OCI-LY7 (cell line): ENCODE data around the gene BACH2.

Source experiments
- CTCF ChIP-seq: fragments of 200-600 bp; sonication (generic); conservative IDR thresholded peaks from 2 replicates; pipeline ENCODE4 v1.5.1; 2014; ENCODE audit warnings: mild to moderate bottlenecking, antibody characterized with exemption, low read length, moderate library complexity, mixed read lengths
- EZH2phosphoT487 ChIP-seq: fragments of 200-600 bp; sonication (generic); IDR thresholded peaks from 2 replicates; pipeline ENCODE4 v1.6.1; 2018; ENCODE audit warnings: low read depth, borderline replicate concordance, mild to moderate bottlenecking, mixed run types, antibody characterized with exemption, low read length, moderate library complexity, mixed read lengths

- TF ChIP-seq CTCF (no peak), EZH2phosphoT487 (no peak)
These were observed 22.4 kb upstream of the BACH2 start for GRCh38 chr6:90319044-90319443.
